ENCODE data around the gene SCARF2.

- no peak for TF ChIP-seq REST (IDR thresholded peaks at IDR 0.05)
- TF ChIP-seq CTCF (IDR thresholded peaks at IDR 0.05; ENCODE audit: low read depth, low read length, missing input control): no peak
- TF ChIP-seq RAD21 (IDR thresholded peaks at IDR 0.05): no peak
- TF ChIP-seq HNF4A (conservative IDR thresholded peaks at IDR 0.05): no peak
- TF ChIP-seq EGR1 (IDR thresholded peaks at IDR 0.05; ENCODE audit: low read depth in 2 of 2): no peak
- no peak for TF ChIP-seq GABPA (IDR thresholded peaks at IDR 0.05 in 1 of 2, conservative IDR thresholded peaks at IDR 0.05 in 1 of 2)
- TF ChIP-seq MAX (IDR thresholded peaks at IDR 0.05): no peak
- no peak for TF ChIP-seq YY1 (IDR thresholded peaks at IDR 0.05)
- no peak for TF ChIP-seq RXRA (IDR thresholded peaks at IDR 0.05)
- TF ChIP-seq SP1 (IDR thresholded peaks at IDR 0.05): no peak
- no peak for TF ChIP-seq ZBTB33 (IDR thresholded peaks at IDR 0.05)
- TF ChIP-seq TAF1 (conservative IDR thresholded peaks at IDR 0.05): no peak
- no peak for TF ChIP-seq ATF3 (IDR thresholded peaks at IDR 0.05)
- no peak for TF ChIP-seq HNF4G (IDR thresholded peaks at IDR 0.05)
Observed at GRCh38 chr22:20472629-20473442, 35.2 kb upstream of the SCARF2 start.
